ENCODE measurements around the gene S100A14.

GRCh38 chr1:153606194-153606593, 9.9 kb downstream of the S100A14 start:
- TF ChIP-seq CTCF (IDR thresholded peaks at IDR 0.05; ENCODE audit: low read depth, low read length, missing input control) (no peak), RAD21 (IDR thresholded peaks at IDR 0.05) (no peak), ZBTB33 (IDR thresholded peaks at IDR 0.05) (no peak), FOXA1 (IDR thresholded peaks at IDR 0.05) (no peak)
